Heart right ventricle (tissue), 16 donors: ENCODE measurements around the gene RALGPS1. TPM values are rescaled to one million over a fixed set of nuclear protein-coding genes. Genes with fewer than 3 reads are reported as not detected.
A peak's percentile ranks its signal among the peaks of the same experiment; 100 is the strongest.

Experiments used
- ATAC-seq, 8 donors: fragments of 200-7000 bp; cut with Tn5 transposase; one replicate each; pipeline ENCODE4 v1.9.1; 2020; ENCODE audit warnings: mild to moderate bottlenecking in 8 of 8, moderate library complexity in 8 of 8, moderate number of reproducible peaks in 1 of 8
- DNase-seq, 2 donors: peaks; one replicate each; pipeline ENCODE4 v3.0.0-alpha.2; 2020
- H3K27ac ChIP-seq, 10 donors: fragments of 200-600 bp; sonication (generic) in 2 of 10; one replicate each; pipeline versions ENCODE4 v1.5.0 to v1.8.0; 2020 to 2022; ENCODE audit warnings: mild to moderate bottlenecking in 3 of 10
- H3K27me3 ChIP-seq, 7 donors: fragments of 200-600 bp; one replicate each; pipeline ENCODE4 v1.8.0; 2021 to 2022; ENCODE audit warnings: mild to moderate bottlenecking in 2 of 7
- H3K36me3 ChIP-seq, 9 donors: fragments of 200-600 bp; sonication (generic) in 1 of 9; one replicate each; pipeline versions ENCODE4 v1.5.0 to v1.8.0; 2020 to 2022; ENCODE audit warnings: mild to moderate bottlenecking in 2 of 9
- H3K4me1 ChIP-seq, 9 donors: fragments of 200-600 bp; sonication (generic) in 1 of 9; one replicate each; pipeline versions ENCODE4 v1.5.0 to v1.8.0; 2020 to 2022; ENCODE audit warnings: mild to moderate bottlenecking in 4 of 9
- H3K4me3 ChIP-seq, 10 donors: fragments of 200-600 bp; sonication (generic) in 2 of 10; one replicate each; pipeline versions ENCODE4 v1.5.0 to v1.8.0; 2020 to 2022; ENCODE audit warnings: mild to moderate bottlenecking in 7 of 10, moderate library complexity in 2 of 10
- H3K9me3 ChIP-seq, 11 donors: fragments of 200-600 bp in 10 of 11; sonication (generic) in 2 of 11; one replicate each; pipeline versions ENCODE4 v1.5.0 to v1.8.0; 2013 to 2022; ENCODE audit warnings: mild to moderate bottlenecking in 2 of 11, control low read depth in 1 of 11, moderate library complexity in 1 of 11
- WGBS, 2 donors: extraction: QIAGEN DNeasy Blood & Tissue Kit; methylation state at CpG; one replicate each; pipeline ENCODE4 v1.1.7; 2013; ENCODE audit warnings: inconsistent platforms in 1 of 2; 5-methylcytosine and 5-hydroxymethylcytosine counted together
- intact Hi-C, 10 donors: fragments of 100-400 bp; cut with DNase I; formaldehyde crosslinking; loops; one replicate each; pipeline versions ENCODE4 v1.11.1 to v1.14.2; 2022
- polyA plus RNA-seq, 2 donors: library from polyadenylated mRNA; stranded (reverse); fragments of 200-250 nt; gene quantifications; one replicate each; pipeline ENCODE4 v1.2.3, GENCODE V29; 2013
- total RNA-seq, 10 donors: library from RNA; stranded (reverse); fragmentation: NEBNext Ultra II Directional in 3 of 10; extraction: Animal tissue kit (Norgen Biotek cat#: 25700) in 3 of 10; gene quantifications; one replicate each; pipeline versions ENCODE4 v1.2.1 to v1.2.4, GENCODE V29; 2021 to 2023
- TF ChIP-seq, protein P1 (sequence below), 9 donors: fragments of 200-600 bp; sonication (generic) in 2 of 9; IDR thresholded peaks; one replicate each; pipeline versions ENCODE4 v1.5.0 to v1.8.0; 2021 to 2022; ENCODE audit warnings: antibody characterized with exemption in 9 of 9, mild to moderate bottlenecking in 5 of 9, moderate library complexity in 1 of 9
- donor health status: Arrhythmogenic right ventricular cardiomyopathy.
- donor health status: ischemic (EF 13 %, LVEDD 7.1; RV severe dilation, severe dysfunction).
- donor health status: healthy with polysubstance abuse.
- donor health status: DM: no; HTN: yes; CAD: no.
- donor health status: DM: no; HTN: no; CAD: no.
- donor health status: ischemic (EF 25% LVEDD 6.9; RV normal size, moderate dysfunction).
- donor health status: ischemic (EF 25% LVEDD 5.7; RV mildly dilated, moderate dysfunction).
- donor health status: healthy.
- donor health status: DM: yes; HTN: yes; CAD: no.
- donor health status: Ischemic cardiomyopathy.
- donor health status: ischemic (EF 35%, LVEDD 5.7; RV mildly dilated, moderate dysfunction).
- donor health status: nonischemic (EF 11% LVEDD 7.7; RV severe dilation, severe dysfunction).
- donor health status: DM: yes; HTN: yes; CAD: no.
- donor health status: PGD.
- donor health status: ischemic (EF 29% LVEDD 5.4; RV normal size, mild dysfunction).
- donor health status: nonischemic (EF 23%, LVEDD 6.1; RV moderate dilation, normal function).

Gene RALGPS1
- total and polyA plus RNA-seq, 12 donors, result 4.2 to 25.0 (median 16.8) TPM

DNA sequence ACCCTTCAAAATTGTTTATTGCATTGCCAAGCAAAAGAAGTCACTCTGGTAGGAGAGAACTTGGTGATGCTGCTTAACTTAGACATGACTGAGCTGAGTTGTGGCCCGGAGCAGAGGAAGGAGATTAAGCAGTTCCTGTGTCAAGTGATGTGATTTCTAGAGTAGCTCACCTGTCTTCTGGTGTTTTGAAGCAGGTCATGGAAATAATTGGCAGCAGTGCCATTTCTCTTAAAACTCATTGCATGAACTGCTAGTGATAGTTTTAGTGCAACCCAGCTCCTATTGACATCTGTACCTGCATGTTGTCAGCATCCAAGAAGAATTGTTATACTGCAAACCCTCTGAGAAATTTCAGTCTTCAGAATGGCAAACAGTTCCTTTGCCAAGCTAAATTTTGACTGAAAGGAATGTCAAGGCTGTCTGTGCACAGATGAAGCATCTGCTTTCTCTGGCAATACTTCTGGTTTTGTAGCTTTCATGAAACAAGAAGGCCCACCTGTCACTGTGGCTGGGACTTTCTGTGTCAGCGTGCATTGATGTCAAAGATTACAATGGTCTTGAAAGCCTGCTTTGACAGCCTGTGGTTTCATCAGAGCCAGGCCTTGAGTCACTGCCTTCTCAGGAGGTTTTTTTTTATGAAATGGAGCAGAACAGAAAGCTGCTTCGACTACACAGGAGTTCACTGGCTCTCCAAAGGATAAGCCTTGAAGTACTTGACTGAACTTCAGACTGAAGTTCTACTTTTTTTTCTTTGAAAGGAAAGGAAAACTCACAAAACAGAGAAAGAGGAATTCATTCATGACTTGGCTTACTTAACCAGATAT is 90.6 kb downstream of the RALGPS1 start:
- ATAC-seq, result peak in 4 of 8 donors; percentile 17 to 50 (median 38)

DNA sequence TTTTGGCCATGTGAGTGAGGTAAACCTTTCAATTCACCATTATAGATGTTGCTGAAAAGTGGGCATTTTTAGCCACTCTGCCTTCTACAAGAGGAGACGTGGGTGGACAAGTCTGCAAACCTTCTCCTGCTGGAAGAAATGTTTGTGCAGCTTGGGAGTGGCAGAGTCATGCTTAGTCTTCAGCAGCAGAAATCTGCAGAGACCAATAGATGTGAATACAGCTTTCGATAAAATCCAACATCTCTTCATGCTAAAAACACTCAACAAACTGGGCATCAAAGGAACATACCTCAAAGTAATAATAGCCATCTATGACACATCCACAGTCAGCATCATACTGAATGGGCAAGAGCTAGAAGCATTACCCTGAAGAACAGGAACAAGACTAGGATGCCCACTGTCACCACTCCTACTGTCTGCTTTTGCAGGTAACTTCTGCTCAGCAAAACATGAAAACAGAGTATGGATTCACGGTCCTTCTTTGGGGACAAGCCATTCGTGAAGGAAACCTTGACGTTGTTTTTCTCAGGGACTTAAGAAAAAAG is 91.3 kb downstream of the RALGPS1 start:
- TF ChIP-seq, protein P1, sequence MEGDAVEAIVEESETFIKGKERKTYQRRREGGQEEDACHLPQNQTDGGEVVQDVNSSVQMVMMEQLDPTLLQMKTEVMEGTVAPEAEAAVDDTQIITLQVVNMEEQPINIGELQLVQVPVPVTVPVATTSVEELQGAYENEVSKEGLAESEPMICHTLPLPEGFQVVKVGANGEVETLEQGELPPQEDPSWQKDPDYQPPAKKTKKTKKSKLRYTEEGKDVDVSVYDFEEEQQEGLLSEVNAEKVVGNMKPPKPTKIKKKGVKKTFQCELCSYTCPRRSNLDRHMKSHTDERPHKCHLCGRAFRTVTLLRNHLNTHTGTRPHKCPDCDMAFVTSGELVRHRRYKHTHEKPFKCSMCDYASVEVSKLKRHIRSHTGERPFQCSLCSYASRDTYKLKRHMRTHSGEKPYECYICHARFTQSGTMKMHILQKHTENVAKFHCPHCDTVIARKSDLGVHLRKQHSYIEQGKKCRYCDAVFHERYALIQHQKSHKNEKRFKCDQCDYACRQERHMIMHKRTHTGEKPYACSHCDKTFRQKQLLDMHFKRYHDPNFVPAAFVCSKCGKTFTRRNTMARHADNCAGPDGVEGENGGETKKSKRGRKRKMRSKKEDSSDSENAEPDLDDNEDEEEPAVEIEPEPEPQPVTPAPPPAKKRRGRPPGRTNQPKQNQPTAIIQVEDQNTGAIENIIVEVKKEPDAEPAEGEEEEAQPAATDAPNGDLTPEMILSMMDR (IDR thresholded peaks at IDR 0.05), result no peak
- intact Hi-C loops, result no loop called here
- peak overlapping the region in 1 of 10 donors; percentile 46 for H3K27ac ChIP-seq
- 94 to 96% methylated on average over 5 of the region's 5 CpGs for WGBS, 2 donors
- no peaks in the 10 kb centered on the region for H3K9me3 ChIP-seq
- peaks cover 0 to 19% (median 13%) of the 10 kb centered on the region in 9 donors for H3K4me1 ChIP-seq
- DNase-seq (no peak), ATAC-seq (no peak)
- no peaks in the 10 kb centered on the region for H3K36me3 ChIP-seq
- no peaks in the 10 kb centered on the region for H3K27me3 ChIP-seq
- H3K4me3 ChIP-seq, result no peak overlapping the region

More for the DNA sequence above, 90.6 kb downstream of the RALGPS1 start:
- Histone ChIP-seq H3K4me3 (no peak overlapping the region), H3K27ac (peak overlapping the region in 2 of 10 donors; percentile 37 to 46), H3K4me1 (peaks cover 0 to 19% (median 13%) of the 10 kb centered on the region in 9 donors), H3K27me3 (no peaks in the 10 kb centered on the region), H3K9me3 (no peaks in the 10 kb centered on the region), H3K36me3 (no peaks in the 10 kb centered on the region)
- 77 to 80% methylated on average over 3 of the region's 3 CpGs for WGBS, 2 donors
- intact Hi-C loops, result no loop called here
- TF ChIP-seq, protein P1 (IDR thresholded peaks at IDR 0.05), result no peak
- no peak for DNase-seq

DNA sequence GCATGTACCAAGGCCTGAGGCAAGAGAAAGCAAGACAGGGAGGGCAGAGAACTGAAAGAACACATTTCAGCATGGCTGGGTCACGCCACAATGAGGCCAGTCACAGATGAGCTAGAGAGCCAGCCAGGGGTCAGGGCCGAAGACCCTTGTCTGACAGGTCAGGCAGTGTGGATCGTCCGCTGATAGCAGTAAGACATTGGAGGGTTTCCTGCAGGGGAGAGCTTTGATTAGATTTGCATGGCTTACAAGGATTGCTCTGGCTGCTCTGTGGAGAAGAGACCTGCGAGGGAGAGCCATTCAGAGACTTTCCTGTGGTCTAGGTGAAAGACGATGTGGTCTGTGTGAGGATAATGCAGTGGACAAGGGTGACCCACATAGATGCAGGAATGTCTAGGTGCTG is 93.1 kb downstream of the RALGPS1 start:
- intact Hi-C loops, result no loop called here
- 93% methylated on average over 6 of the region's 6 CpGs for WGBS, 2 donors
- Histone ChIP-seq H3K27me3 (peaks cover 0 to 4% (median 0%) of the 10 kb centered on the region in 7 donors), H3K4me1 (peaks cover 0 to 19% (median 13%) of the 10 kb centered on the region in 9 donors), H3K27ac (no peak overlapping the region), H3K4me3 (no peak overlapping the region), H3K9me3 (no peaks in the 10 kb centered on the region), H3K36me3 (no peaks in the 10 kb centered on the region)
- TF ChIP-seq, protein P1 (IDR thresholded peaks at IDR 0.05), result no peak
- ATAC-seq, result no peak
- DNase-seq, result no peak

DNA sequence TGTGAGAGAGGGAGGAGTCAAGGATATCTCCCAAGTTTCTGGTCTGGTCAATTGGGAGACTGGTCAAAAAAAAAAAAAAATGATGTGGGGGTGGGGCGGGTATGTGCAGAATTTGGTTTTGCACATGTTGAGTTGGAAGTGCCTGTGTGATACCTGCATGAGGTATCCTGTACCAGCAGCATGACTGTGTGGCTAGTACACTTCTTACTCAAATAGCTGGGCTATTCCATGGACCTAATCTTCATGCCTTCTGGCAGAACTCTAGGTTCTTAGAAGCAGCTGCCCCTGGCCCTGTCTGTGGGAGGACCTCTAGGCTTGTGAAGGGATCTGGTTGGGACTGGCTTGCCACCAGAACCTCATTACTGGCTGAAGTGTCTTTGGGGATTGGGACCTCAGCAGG is 93.5 kb downstream of the RALGPS1 start:
- Histone ChIP-seq H3K9me3 (no peaks in the 10 kb centered on the region), H3K4me1 (peaks cover 0 to 19% (median 13%) of the 10 kb centered on the region in 9 donors), H3K4me3 (no peak overlapping the region), H3K27me3 (peaks cover 0 to 4% (median 0%) of the 10 kb centered on the region in 7 donors), H3K27ac (no peak overlapping the region), H3K36me3 (no peaks in the 10 kb centered on the region)
- TF ChIP-seq, protein P1 (IDR thresholded peaks at IDR 0.05), result no peak
- ATAC-seq (no peak), DNase-seq (no peak)
- WGBS, 2 donors, result 97 to 100% methylated on average over 1 of the region's 1 CpG
- intact Hi-C loops, result no loop called here
